Measurements from ENCODE around the gene TOMM5. TPM values are rescaled to one million over a fixed set of nuclear protein-coding genes. Genes with fewer than 3 reads are reported as not detected.

TOMM5 gene
- polyA plus RNA-seq, 1 of the 3 experiments (the other 2 are of a cell fraction): 255 TPM

DNA sequence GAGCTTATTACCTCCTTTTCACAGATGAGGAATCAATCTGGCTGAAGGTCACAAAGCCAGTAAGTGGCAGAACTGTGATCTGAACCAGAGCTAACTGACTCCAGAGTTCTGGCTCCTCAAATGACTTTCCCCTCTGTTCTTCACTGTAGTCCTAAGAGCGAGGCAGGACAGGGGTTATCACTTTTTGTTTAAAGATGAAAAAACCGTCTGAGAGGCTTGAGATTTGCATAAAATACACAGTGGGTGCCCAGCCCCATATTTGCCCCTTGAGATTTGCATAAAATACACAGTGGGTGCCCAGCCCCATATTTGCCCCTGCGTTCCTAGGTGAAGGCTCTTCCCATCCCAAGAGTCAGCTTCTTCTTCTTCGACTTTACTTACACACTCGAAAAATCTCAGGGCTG, 16.9 kb downstream of the TOMM5 start:
- no peaks in the 10 kb centered on the region for H4K20me1 ChIP-seq (ENCODE audit: insufficient read depth)
- peaks cover 14% of the 10 kb centered on the region for H3F3A ChIP-seq (replicated peaks; ENCODE audit: insufficient read depth)
- H3K79me2 ChIP-seq (ENCODE audit: insufficient read depth): peaks cover 20% of the 10 kb centered on the region
- peak overlapping the region; percentile 98 for H3K4me2 ChIP-seq
- H3K9ac ChIP-seq: peak overlapping the region; percentile 66
- H3K27me3 ChIP-seq (ENCODE audit: insufficient read depth): no peaks in the 10 kb centered on the region
- H3K9me2 ChIP-seq: no peaks in the 10 kb centered on the region
- H2AFZ ChIP-seq (ENCODE audit: low read depth): peak overlapping the region; percentile 71; the same call in 1 of the 2 replicates
- H3K27ac ChIP-seq (ENCODE audit: low read depth in 2 of 2, low read length in 1 of 2): peak overlapping the region; percentile 28 to 87; a peak in 3 of 4 replicates
- WGBS (ENCODE audit: low lambda C conversion rate): 17% methylated on average over 5 of the region's 5 CpGs
- no peaks in the 10 kb centered on the region for H3K9me3 ChIP-seq
- H3K4me3 ChIP-seq (ENCODE audit: low read depth in 2 of 2, low read length in 1 of 2): peak overlapping the region; percentile 72 to 83
- H3K4me1 ChIP-seq (ENCODE audit: control insufficient read depth in 1 of 2, insufficient read depth in 2 of 2, low read depth in 1 of 2, low read length in 1 of 2): peaks cover 12 to 15% of the 10 kb centered on the region in 2 experiments; a peak in 3 of 4 replicates
- peak; percentile 33 for DNase-seq
- CTCF ChIA-PET: interaction anchor here (1.8 kb wide), 1 partner anchor 329 kb away, joined by 5 read pairs; no protein-coding TSS in a partner anchor
- H3K36me3 ChIP-seq (replicated peaks in 1 of 2; ENCODE audit: control insufficient read depth in 1 of 2, insufficient read depth in 2 of 2, low read length in 1 of 2): peaks cover 6 to 8% of the 10 kb centered on the region in 2 experiments
- POLR2A ChIA-PET: interaction anchor here (1.4 to 4.0 kb wide), 4 partner anchors 10 to 94 kb away, joined by 4 to 20 read pairs (median 6); partner anchors contain the start of gene TOMM5
- no peak for TF ChIP-seq RAD21 (IDR thresholded peaks at IDR 0.05; ENCODE audit: low read length)
- TF ChIP-seq, protein P1, sequence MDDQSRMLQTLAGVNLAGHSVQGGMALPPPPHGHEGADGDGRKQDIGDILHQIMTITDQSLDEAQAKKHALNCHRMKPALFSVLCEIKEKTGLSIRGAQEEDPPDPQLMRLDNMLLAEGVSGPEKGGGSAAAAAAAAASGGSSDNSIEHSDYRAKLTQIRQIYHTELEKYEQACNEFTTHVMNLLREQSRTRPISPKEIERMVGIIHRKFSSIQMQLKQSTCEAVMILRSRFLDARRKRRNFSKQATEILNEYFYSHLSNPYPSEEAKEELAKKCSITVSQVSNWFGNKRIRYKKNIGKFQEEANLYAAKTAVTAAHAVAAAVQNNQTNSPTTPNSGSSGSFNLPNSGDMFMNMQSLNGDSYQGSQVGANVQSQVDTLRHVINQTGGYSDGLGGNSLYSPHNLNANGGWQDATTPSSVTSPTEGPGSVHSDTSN (IDR thresholded peaks at IDR 0.05): no peak
- no peak for TF ChIP-seq RCOR1 (IDR thresholded peaks at IDR 0.05; ENCODE audit: low read length)
- TF ChIP-seq GATA2 (CRISPR knock-in tag; IDR thresholded peaks at IDR 0.05): no peak
- TF ChIP-seq YY1 (IDR thresholded peaks at IDR 0.05; ENCODE audit: low read depth): no peak
- TF ChIP-seq ELF1 (IDR thresholded peaks at IDR 0.05): no peak
- TF ChIP-seq TCF12 (IDR thresholded peaks at IDR 0.05): no peak
- no peak for TF ChIP-seq NRF1 (IDR thresholded peaks at IDR 0.05; ENCODE audit: low read depth, low read length)
- TF ChIP-seq SMC3 (IDR thresholded peaks at IDR 0.05; ENCODE audit: low read depth, low read length): no peak
- TF ChIP-seq, protein P2, sequence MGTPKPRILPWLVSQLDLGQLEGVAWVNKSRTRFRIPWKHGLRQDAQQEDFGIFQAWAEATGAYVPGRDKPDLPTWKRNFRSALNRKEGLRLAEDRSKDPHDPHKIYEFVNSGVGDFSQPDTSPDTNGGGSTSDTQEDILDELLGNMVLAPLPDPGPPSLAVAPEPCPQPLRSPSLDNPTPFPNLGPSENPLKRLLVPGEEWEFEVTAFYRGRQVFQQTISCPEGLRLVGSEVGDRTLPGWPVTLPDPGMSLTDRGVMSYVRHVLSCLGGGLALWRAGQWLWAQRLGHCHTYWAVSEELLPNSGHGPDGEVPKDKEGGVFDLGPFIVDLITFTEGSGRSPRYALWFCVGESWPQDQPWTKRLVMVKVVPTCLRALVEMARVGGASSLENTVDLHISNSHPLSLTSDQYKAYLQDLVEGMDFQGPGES (IDR thresholded peaks at IDR 0.05; ENCODE audit: low read depth, low read length): no peak

DNA sequence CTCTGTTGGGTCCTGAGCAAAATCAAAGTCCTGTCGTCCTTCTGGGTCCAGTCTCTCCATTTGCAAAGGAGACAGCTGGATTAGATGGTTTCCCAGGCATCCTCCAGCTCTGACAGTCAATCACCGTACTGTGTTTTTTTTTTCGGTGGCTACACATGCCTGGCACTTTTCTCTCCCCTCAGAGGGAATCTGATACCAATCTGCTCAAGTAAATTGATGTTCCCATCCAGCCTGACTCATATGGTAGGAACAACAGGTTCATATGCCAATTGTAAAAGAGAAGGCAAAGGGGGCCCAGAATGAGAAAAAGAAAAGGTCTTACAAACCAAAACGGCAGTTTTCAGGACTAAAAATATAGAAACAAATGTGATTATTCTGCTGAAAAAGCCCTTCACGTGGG, 17.4 kb downstream of the TOMM5 start:
- Histone ChIP-seq H3K9me2 (no peaks in the 10 kb centered on the region), H2AFZ (ENCODE audit: low read depth) (peak overlapping the region; percentile 71; the same call in 1 of the 2 replicates), H3K27me3 (ENCODE audit: insufficient read depth) (no peaks in the 10 kb centered on the region), H3K27ac (ENCODE audit: low read depth in 2 of 2, low read length in 1 of 2) (peak overlapping the region; percentile 28 to 87; a peak in 3 of 4 replicates), H3K9me3 (no peaks in the 10 kb centered on the region), H3F3A (replicated peaks; ENCODE audit: insufficient read depth) (peaks cover 14% of the 10 kb centered on the region), H3K4me2 (peak overlapping the region; percentile 98), H3K9ac (peak overlapping the region; percentile 66; the same call in 1 of the 2 replicates), H4K20me1 (ENCODE audit: insufficient read depth) (no peaks in the 10 kb centered on the region), H3K79me2 (ENCODE audit: insufficient read depth) (peaks cover 20% of the 10 kb centered on the region), H3K4me3 (ENCODE audit: low read depth in 2 of 2, low read length in 1 of 2) (peak overlapping the region; percentile 72 to 83), H3K36me3 (replicated peaks in 1 of 2; ENCODE audit: control insufficient read depth in 1 of 2, insufficient read depth in 2 of 2, low read length in 1 of 2) (peaks cover 3 to 7% of the 10 kb centered on the region in 2 experiments), H3K4me1 (ENCODE audit: control insufficient read depth in 1 of 2, insufficient read depth in 2 of 2, low read depth in 1 of 2, low read length in 1 of 2) (peaks cover 12 to 15% of the 10 kb centered on the region in 2 experiments; a peak in 3 of 4 replicates)
- ChIA-PET POLR2A (interaction anchor here (0.6 to 4.0 kb wide), 4 partner anchors 9 to 521 kb away, joined by 3 to 20 read pairs (median 6); partner anchors contain the start of gene TOMM5), CTCF (interaction anchor here (1.8 kb wide), 2 partner anchors 9 to 330 kb away, joined by 5 to 7 read pairs; no protein-coding TSS in a partner anchor)
- 19% methylated on average over 5 of the region's 5 CpGs for WGBS (ENCODE audit: low lambda C conversion rate)
- peak; percentile 58 for DNase-seq
- TF ChIP-seq, protein P3, sequence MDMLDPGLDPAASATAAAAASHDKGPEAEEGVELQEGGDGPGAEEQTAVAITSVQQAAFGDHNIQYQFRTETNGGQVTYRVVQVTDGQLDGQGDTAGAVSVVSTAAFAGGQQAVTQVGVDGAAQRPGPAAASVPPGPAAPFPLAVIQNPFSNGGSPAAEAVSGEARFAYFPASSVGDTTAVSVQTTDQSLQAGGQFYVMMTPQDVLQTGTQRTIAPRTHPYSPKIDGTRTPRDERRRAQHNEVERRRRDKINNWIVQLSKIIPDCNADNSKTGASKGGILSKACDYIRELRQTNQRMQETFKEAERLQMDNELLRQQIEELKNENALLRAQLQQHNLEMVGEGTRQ (IDR thresholded peaks at IDR 0.05; ENCODE audit: borderline replicate concordance, low read depth, low read length): no peak
- no peak for TF ChIP-seq GABPA (IDR thresholded peaks at IDR 0.05; ENCODE audit: low read depth)
- TF ChIP-seq, protein P4, sequence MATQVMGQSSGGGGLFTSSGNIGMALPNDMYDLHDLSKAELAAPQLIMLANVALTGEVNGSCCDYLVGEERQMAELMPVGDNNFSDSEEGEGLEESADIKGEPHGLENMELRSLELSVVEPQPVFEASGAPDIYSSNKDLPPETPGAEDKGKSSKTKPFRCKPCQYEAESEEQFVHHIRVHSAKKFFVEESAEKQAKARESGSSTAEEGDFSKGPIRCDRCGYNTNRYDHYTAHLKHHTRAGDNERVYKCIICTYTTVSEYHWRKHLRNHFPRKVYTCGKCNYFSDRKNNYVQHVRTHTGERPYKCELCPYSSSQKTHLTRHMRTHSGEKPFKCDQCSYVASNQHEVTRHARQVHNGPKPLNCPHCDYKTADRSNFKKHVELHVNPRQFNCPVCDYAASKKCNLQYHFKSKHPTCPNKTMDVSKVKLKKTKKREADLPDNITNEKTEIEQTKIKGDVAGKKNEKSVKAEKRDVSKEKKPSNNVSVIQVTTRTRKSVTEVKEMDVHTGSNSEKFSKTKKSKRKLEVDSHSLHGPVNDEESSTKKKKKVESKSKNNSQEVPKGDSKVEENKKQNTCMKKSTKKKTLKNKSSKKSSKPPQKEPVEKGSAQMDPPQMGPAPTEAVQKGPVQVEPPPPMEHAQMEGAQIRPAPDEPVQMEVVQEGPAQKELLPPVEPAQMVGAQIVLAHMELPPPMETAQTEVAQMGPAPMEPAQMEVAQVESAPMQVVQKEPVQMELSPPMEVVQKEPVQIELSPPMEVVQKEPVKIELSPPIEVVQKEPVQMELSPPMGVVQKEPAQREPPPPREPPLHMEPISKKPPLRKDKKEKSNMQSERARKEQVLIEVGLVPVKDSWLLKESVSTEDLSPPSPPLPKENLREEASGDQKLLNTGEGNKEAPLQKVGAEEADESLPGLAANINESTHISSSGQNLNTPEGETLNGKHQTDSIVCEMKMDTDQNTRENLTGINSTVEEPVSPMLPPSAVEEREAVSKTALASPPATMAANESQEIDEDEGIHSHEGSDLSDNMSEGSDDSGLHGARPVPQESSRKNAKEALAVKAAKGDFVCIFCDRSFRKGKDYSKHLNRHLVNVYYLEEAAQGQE (IDR thresholded peaks at IDR 0.05; ENCODE audit: low read depth, low read length): no peak
- no peak for TF ChIP-seq ELF1 (IDR thresholded peaks at IDR 0.05)
- TF ChIP-seq TCF12 (IDR thresholded peaks at IDR 0.05): peak; percentile 47; the same call in 1 of the 2 replicates
- TF ChIP-seq, protein P5, sequence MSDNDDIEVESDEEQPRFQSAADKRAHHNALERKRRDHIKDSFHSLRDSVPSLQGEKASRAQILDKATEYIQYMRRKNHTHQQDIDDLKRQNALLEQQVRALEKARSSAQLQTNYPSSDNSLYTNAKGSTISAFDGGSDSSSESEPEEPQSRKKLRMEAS (IDR thresholded peaks at IDR 0.05; ENCODE audit: low read depth): no peak
- no peak for TF ChIP-seq RCOR1 (IDR thresholded peaks at IDR 0.05; ENCODE audit: low read length)
- no peak for TF ChIP-seq FOXM1 (IDR thresholded peaks at IDR 0.05; ENCODE audit: low read depth)
- TF ChIP-seq RXRA (IDR thresholded peaks at IDR 0.05; ENCODE audit: borderline replicate concordance, low read depth): no peak
- TF ChIP-seq NFIC (IDR thresholded peaks at IDR 0.05; ENCODE audit: borderline replicate concordance): no peak
- TF ChIP-seq, protein P6, sequence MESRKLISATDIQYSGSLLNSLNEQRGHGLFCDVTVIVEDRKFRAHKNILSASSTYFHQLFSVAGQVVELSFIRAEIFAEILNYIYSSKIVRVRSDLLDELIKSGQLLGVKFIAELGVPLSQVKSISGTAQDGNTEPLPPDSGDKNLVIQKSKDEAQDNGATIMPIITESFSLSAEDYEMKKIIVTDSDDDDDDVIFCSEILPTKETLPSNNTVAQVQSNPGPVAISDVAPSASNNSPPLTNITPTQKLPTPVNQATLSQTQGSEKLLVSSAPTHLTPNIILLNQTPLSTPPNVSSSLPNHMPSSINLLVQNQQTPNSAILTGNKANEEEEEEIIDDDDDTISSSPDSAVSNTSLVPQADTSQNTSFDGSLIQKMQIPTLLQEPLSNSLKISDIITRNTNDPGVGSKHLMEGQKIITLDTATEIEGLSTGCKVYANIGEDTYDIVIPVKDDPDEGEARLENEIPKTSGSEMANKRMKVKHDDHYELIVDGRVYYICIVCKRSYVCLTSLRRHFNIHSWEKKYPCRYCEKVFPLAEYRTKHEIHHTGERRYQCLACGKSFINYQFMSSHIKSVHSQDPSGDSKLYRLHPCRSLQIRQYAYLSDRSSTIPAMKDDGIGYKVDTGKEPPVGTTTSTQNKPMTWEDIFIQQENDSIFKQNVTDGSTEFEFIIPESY (IDR thresholded peaks at IDR 0.05; ENCODE audit: borderline replicate concordance, low read depth): no peak
